Measurements from ENCODE around the gene CYP27A1. TPM values are rescaled to one million over a fixed set of nuclear protein-coding genes. Genes with fewer than 3 reads are reported as not detected.

The CYP27A1 gene
- total RNA-seq, 1 donor from 2014 or later, result 6.7 TPM

GRCh38 chr2:218805627-218806026, 23.7 kb downstream of the CYP27A1 start:
- H3K36me3 ChIP-seq, result peaks cover 6% of the 10 kb centered on the region
- intact Hi-C loops (cut with micrococcal nuclease), result no loop called here
- peaks cover 19% of the 10 kb centered on the region for H3K9me3 ChIP-seq (replicated peaks)
- DNase-seq, result no peak
- H3K27ac ChIP-seq (replicated peaks), result peak overlapping the region; percentile 82
- H3K4me3 ChIP-seq, result peak overlapping the region; percentile 6
- peaks cover 19% of the 10 kb centered on the region for H3K4me1 ChIP-seq
- H3K27me3 ChIP-seq (ENCODE audit: low read depth), result no peaks in the 10 kb centered on the region
- TF ChIP-seq CTCF (IDR thresholded peaks at IDR 0.05; ENCODE audit: borderline replicate concordance), result no peak

GRCh38 chr2:218806346-218806978, 24.5 kb downstream of the CYP27A1 start:
- no peak for TF ChIP-seq CTCF (IDR thresholded peaks at IDR 0.05; ENCODE audit: borderline replicate concordance)
- intact Hi-C loops (cut with micrococcal nuclease), result no loop called here
- Histone ChIP-seq H3K4me1 (peaks cover 19% of the 10 kb centered on the region), H3K36me3 (peaks cover 6% of the 10 kb centered on the region), H3K9me3 (replicated peaks) (peaks cover 19% of the 10 kb centered on the region), H3K27me3 (ENCODE audit: low read depth) (no peaks in the 10 kb centered on the region), H3K4me3 (peak overlapping the region; percentile 6), H3K27ac (replicated peaks) (peak overlapping the region; percentile 82)
- peak; percentile 69 for DNase-seq

GRCh38 chr2:218807626-218808025, 25.7 kb downstream of the CYP27A1 start:
- no peaks in the 10 kb centered on the region for H3K27me3 ChIP-seq (ENCODE audit: low read depth)
- H3K4me3 ChIP-seq, result no peak overlapping the region
- H3K9me3 ChIP-seq (replicated peaks), result peaks cover 19% of the 10 kb centered on the region
- intact Hi-C loops (cut with micrococcal nuclease), result no loop called here
- H3K36me3 ChIP-seq, result peaks cover 12% of the 10 kb centered on the region
- DNase-seq, result no peak
- H3K4me1 ChIP-seq, result peaks cover 19% of the 10 kb centered on the region
- peak overlapping the region; percentile 82 for H3K27ac ChIP-seq (replicated peaks)
- no peak for TF ChIP-seq CTCF (IDR thresholded peaks at IDR 0.05; ENCODE audit: borderline replicate concordance)

- intact Hi-C loops (cut with micrococcal nuclease), result no loop called here
- Histone ChIP-seq H3K9me3 (replicated peaks) (peaks cover 6% of the 10 kb centered on the region), H3K27me3 (ENCODE audit: low read depth) (no peaks in the 10 kb centered on the region), H3K36me3 (peaks cover 27% of the 10 kb centered on the region), H3K4me1 (peaks cover 19% of the 10 kb centered on the region), H3K4me3 (no peak overlapping the region), H3K27ac (replicated peaks) (no peak overlapping the region)
- DNase-seq, result no peak
- no peak for TF ChIP-seq CTCF (IDR thresholded peaks at IDR 0.05; ENCODE audit: borderline replicate concordance)
Measured at GRCh38 chr2:218809515-218809914, 27.6 kb downstream of the CYP27A1 start.

- no peaks in the 10 kb centered on the region for H3K27me3 ChIP-seq (ENCODE audit: low read depth)
- peaks cover 17% of the 10 kb centered on the region for H3K4me1 ChIP-seq
- intact Hi-C loops (cut with micrococcal nuclease), result no loop called here
- TF ChIP-seq CTCF (IDR thresholded peaks at IDR 0.05; ENCODE audit: borderline replicate concordance), result no peak
- no peak overlapping the region for H3K27ac ChIP-seq (replicated peaks)
- DNase-seq, result no peak
- H3K4me3 ChIP-seq, result no peak overlapping the region
- peaks cover 32% of the 10 kb centered on the region for H3K36me3 ChIP-seq
- no peaks in the 10 kb centered on the region for H3K9me3 ChIP-seq (replicated peaks)
Measured at GRCh38 chr2:218810256-218810655, 28.3 kb downstream of the CYP27A1 start.
